Nephron (organoid): ENCODE results near the gene USP53.
A peak's percentile ranks its signal among the peaks of the same experiment; 100 is the strongest.
"Not testable (repeated sequence)": the region's sequence is repeated elsewhere in the genome, so short reads cannot be mapped to it uniquely, and the experiment has no call there.

Experiments
- H3K27ac Mint-ChIP-seq, 3 experiments: 2 replicates each; pipeline ENCODE4 v1.8.0; 2020; ENCODE audit warnings: mixed read lengths in 3 of 3, mild to moderate bottlenecking in 2 of 3, moderate library complexity in 1 of 3
- H3K27me3 Mint-ChIP-seq: 2 replicates; pipeline ENCODE4 v1.8.0; 2021; ENCODE audit warnings: low read depth, mild to moderate bottlenecking, moderate library complexity, mixed read lengths
- H3K36me3 Mint-ChIP-seq: 2 replicates; pipeline ENCODE4 v1.8.0; 2020; ENCODE audit warnings: low read depth, mixed read lengths
- H3K4me1 Mint-ChIP-seq: 2 replicates; pipeline ENCODE4 v1.8.0; 2020; ENCODE audit warnings: mixed read lengths
- H3K4me3 Mint-ChIP-seq, 3 experiments: 2 replicates each; pipeline ENCODE4 v1.8.0; 2020; ENCODE audit warnings: mild to moderate bottlenecking in 3 of 3, mixed read lengths in 3 of 3, moderate library complexity in 2 of 3
- H3K9me3 Mint-ChIP-seq: 2 replicates; pipeline ENCODE4 v1.8.0; 2020; ENCODE audit warnings: mixed read lengths
- TF ChIP-seq, protein P1 (sequence below), 3 experiments: fragments of 200-600 bp; sonication (generic); IDR thresholded peaks; one replicate each; pipeline ENCODE4 v1.5.0; 2021; ENCODE audit warnings: antibody characterized with exemption in 3 of 3; ENCODE audit not compliant: unreplicated experiment in 3 of 3

The USP53 gene

GRCh38 chr4:119329835-119330620, 117.5 kb downstream of the USP53 start:
- Mint-ChIP-seq H3K9me3 (no peaks in the 10 kb centered on the region), H3K4me1 (no peaks in the 10 kb centered on the region), H3K27me3 (no peaks in the 10 kb centered on the region), H3K36me3 (no peaks in the 10 kb centered on the region), H3K4me3 (no peak overlapping the region), H3K27ac (no peak overlapping the region)
- TF ChIP-seq, protein P1, sequence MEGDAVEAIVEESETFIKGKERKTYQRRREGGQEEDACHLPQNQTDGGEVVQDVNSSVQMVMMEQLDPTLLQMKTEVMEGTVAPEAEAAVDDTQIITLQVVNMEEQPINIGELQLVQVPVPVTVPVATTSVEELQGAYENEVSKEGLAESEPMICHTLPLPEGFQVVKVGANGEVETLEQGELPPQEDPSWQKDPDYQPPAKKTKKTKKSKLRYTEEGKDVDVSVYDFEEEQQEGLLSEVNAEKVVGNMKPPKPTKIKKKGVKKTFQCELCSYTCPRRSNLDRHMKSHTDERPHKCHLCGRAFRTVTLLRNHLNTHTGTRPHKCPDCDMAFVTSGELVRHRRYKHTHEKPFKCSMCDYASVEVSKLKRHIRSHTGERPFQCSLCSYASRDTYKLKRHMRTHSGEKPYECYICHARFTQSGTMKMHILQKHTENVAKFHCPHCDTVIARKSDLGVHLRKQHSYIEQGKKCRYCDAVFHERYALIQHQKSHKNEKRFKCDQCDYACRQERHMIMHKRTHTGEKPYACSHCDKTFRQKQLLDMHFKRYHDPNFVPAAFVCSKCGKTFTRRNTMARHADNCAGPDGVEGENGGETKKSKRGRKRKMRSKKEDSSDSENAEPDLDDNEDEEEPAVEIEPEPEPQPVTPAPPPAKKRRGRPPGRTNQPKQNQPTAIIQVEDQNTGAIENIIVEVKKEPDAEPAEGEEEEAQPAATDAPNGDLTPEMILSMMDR (IDR thresholded peaks at IDR 0.05; ENCODE audit: unreplicated experiment in 3 of 3) = no peak

GRCh38 chr4:119336332-119336979, 123.9 kb downstream of the USP53 start:
- H3K36me3 Mint-ChIP-seq, H3K27ac Mint-ChIP-seq, H3K4me1 Mint-ChIP-seq, H3K4me3 Mint-ChIP-seq, H3K9me3 Mint-ChIP-seq, H3K27me3 Mint-ChIP-seq: not testable (repeated sequence)

DNA sequence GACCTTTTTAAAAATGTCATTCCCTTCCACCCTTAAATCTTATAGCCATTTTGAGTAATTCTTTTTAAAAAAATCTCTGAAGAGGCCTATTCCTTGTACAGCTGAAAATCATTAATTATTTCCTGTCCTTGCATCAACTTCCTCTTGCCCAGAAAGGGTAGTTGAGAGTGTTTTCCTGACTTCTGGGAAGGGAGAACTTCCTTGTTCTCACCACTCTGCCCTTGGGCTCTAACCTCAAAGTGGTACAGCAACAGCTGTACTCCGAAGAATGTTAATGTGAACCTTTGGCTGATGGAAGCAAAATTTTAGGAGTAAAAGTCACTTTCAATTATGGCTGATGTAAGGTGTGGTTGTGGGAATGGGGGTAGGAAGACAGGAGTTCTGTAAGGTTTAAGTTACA, 124.5 kb downstream of the USP53 start:
- H3K36me3 Mint-ChIP-seq = no peaks in the 10 kb centered on the region
- no peaks in the 10 kb centered on the region for H3K27me3 Mint-ChIP-seq
- H3K9me3 Mint-ChIP-seq = no peaks in the 10 kb centered on the region
- TF ChIP-seq, protein P1 (IDR thresholded peaks at IDR 0.05; ENCODE audit: unreplicated experiment in 3 of 3) = no peak
- no peaks in the 10 kb centered on the region for H3K4me1 Mint-ChIP-seq
- no peak overlapping the region for H3K4me3 Mint-ChIP-seq
- H3K27ac Mint-ChIP-seq = peak overlapping the region in 1 of 3 experiments; percentile 25

DNA sequence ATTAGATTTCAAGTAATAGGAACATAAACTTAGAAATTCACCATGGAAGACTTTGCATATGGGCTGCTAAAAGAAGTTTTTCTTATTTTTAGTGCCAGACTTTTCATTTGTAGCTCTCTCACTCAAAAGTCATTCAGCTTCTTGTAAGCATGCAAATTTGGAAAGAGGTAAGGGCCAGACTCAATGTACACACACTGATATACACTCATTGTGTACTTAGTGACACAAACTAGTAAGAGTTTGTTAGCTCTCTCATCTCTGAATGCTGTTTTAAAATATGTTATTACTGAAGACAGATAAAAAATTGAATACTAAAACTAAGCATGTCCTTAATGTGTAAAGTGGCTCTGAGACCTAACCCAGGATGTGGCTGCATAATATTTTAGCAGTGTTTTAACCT, 127.4 kb downstream of the USP53 start:
- not testable (repeated sequence) for H3K27me3 Mint-ChIP-seq, H3K9me3 Mint-ChIP-seq, H3K27ac Mint-ChIP-seq, H3K4me1 Mint-ChIP-seq, H3K36me3 Mint-ChIP-seq, H3K4me3 Mint-ChIP-seq

GRCh38 chr4:119343293-119343692, 130.8 kb downstream of the USP53 start:
- H3K4me3 Mint-ChIP-seq, H3K36me3 Mint-ChIP-seq, H3K4me1 Mint-ChIP-seq, H3K9me3 Mint-ChIP-seq, H3K27ac Mint-ChIP-seq, H3K27me3 Mint-ChIP-seq: not testable (repeated sequence)
